Mucosa of descending colon (tissue), 3 donors: Measurements from ENCODE around the gene SLC35G3. TPM values are rescaled to one million over a fixed set of nuclear protein-coding genes. Genes with fewer than 3 reads are reported as not detected.

ENCODE experiments used
- ATAC-seq: fragments of 200-7000 bp; cut with Tn5 transposase; one replicate; pipeline ENCODE4 v1.9.1; 2020; ENCODE audit warnings: mild to moderate bottlenecking, moderate library complexity
- DNase-seq, 3 donors: peaks; one replicate each; pipeline ENCODE4 v3.0.0-alpha.2; 2020
- H3K36me3 ChIP-seq: fragments of 200-600 bp; one replicate; pipeline ENCODE4 v1.8.0; 2021; ENCODE audit warnings: low read depth, mild to moderate bottlenecking
- H3K4me1 ChIP-seq: fragments of 200-600 bp; one replicate; pipeline ENCODE4 v1.8.0; 2021; ENCODE audit warnings: low read depth, mild to moderate bottlenecking
- H3K4me3 ChIP-seq: fragments of 200-600 bp; one replicate; pipeline ENCODE4 v1.8.0; 2021; ENCODE audit warnings: mild to moderate bottlenecking
- H3K9me3 ChIP-seq: fragments of 200-600 bp; one replicate; pipeline ENCODE4 v1.8.0; 2021; ENCODE audit warnings: mild to moderate bottlenecking
- intact Hi-C, 2 donors: fragments of 100-400 bp; cut with DNase I in 1 of 2; cut with micrococcal nuclease in 1 of 2; formaldehyde crosslinking; loops; one replicate each; pipeline versions ENCODE4 v1.11.0 to v1.11.1; 2022; cut with DNase I, micrococcal nuclease
- total RNA-seq, 3 donors: library from RNA; stranded (reverse); fragmentation: NEBNext Ultra II Directional in 2 of 3; extraction: Animal tissue kit (Norgen Biotek cat#: 25700) in 2 of 3; gene quantifications; one replicate each; pipeline versions ENCODE4 v1.2.1 to v1.2.4, GENCODE V29; 2021 to 2023
- TF ChIP-seq, protein P1 (sequence below): fragments of 200-600 bp; IDR thresholded peaks from one replicate; pipeline ENCODE4 v1.8.0; 2022; ENCODE audit warnings: antibody characterized with exemption, mild to moderate bottlenecking
- donor health status: DM: no; HTN: no; CAD: no; lungs with moderate emphysema.
- donor health status: DM: no; HTN: no; CAD: no.
- donor health status: DM: no; HTN: yes; CAD: no.

SLC35G3 gene
- total RNA-seq, 3 donors from 2014 or later, result not detected

DNA sequence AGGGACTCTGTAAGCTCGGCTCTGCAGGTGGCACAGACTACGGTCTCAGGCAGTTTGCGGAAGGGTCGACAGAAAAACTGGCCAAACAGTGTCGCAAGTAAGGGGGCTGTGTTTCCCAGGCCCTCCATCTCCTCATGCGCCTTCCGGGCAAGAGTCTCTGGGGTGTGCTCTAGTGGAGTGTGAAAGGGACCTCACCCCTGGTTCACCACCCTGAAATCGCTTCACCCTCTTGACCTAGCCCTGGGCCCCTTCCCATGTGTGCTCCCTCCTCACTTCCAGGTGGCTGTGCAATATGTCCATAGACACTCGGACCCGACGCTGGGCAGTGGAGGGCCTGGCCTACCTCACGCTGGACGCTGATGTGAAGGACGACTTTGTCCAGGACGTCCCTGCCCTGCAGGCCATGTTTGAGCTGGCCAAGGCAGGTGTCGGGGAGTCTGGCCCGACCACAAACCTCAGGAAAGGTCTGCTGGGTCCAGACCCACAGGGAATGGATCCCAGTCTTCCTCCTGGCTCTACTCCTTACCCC lies 24.3 kb downstream of the SLC35G3 start:
- intact Hi-C loops, result loop anchor here in 1 of 2 donors (10.0 kb wide), 1 partner anchor 365 kb away; the partner anchor contains the start of gene SLFN12L
- TF ChIP-seq, protein P1, sequence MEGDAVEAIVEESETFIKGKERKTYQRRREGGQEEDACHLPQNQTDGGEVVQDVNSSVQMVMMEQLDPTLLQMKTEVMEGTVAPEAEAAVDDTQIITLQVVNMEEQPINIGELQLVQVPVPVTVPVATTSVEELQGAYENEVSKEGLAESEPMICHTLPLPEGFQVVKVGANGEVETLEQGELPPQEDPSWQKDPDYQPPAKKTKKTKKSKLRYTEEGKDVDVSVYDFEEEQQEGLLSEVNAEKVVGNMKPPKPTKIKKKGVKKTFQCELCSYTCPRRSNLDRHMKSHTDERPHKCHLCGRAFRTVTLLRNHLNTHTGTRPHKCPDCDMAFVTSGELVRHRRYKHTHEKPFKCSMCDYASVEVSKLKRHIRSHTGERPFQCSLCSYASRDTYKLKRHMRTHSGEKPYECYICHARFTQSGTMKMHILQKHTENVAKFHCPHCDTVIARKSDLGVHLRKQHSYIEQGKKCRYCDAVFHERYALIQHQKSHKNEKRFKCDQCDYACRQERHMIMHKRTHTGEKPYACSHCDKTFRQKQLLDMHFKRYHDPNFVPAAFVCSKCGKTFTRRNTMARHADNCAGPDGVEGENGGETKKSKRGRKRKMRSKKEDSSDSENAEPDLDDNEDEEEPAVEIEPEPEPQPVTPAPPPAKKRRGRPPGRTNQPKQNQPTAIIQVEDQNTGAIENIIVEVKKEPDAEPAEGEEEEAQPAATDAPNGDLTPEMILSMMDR, result no peak
- no peaks in the 10 kb centered on the region for H3K36me3 ChIP-seq
- DNase-seq, result no peak
- H3K4me1 ChIP-seq, result no peaks in the 10 kb centered on the region
- H3K9me3 ChIP-seq, result no peaks in the 10 kb centered on the region
- ATAC-seq, result no peak
- H3K4me3 ChIP-seq, result no peak overlapping the region

DNA sequence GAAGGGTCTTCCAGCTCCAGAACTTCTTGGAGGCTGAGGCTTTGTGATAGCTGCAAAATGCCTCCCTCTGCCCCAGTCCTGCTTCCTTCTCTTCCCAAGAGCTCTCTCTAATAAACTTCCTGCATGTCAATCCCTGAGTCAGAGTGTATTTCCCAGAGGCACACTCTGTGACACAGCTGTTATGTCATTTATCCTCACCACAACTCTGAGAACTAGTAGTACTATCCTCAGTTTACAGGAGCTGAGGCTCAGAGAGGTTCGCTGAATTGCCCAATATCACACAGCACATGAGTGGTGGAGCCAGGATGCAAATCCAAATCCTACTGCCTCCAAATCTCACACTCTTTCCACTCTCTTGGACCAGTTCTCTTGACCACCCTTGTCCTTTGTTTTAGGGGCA lies 26.5 kb downstream of the SLC35G3 start:
- ATAC-seq (no peak), DNase-seq (no peak)
- intact Hi-C loops, result no loop called here
- Histone ChIP-seq H3K9me3 (no peaks in the 10 kb centered on the region), H3K4me1 (no peaks in the 10 kb centered on the region), H3K36me3 (no peaks in the 10 kb centered on the region), H3K4me3 (no peak overlapping the region)
- TF ChIP-seq, protein P1, result no peak

DNA sequence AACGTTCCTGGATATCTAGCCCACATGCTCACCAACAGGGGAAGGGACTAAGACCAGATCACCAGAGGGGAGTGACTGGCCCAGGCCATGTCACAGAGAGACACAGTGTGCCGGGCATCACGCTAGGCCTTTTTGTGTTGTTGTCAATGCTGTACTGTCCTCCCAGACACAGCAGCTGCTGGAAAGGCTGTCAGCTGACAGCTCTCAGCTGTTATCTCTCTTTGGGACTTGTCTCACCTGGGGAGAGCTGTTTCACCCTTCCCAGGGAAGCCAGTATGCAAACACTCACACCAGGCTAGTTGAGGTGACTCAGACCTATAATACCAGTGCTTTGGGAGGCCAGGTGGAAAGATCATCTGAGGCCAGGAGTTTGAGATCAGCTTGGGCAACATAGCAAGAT lies 27.1 kb downstream of the SLC35G3 start:
- DNase-seq, result no peak
- no peaks in the 10 kb centered on the region for H3K36me3 ChIP-seq
- intact Hi-C loops, result no loop called here
- H3K4me1 ChIP-seq, result no peaks in the 10 kb centered on the region
- H3K9me3 ChIP-seq, result no peaks in the 10 kb centered on the region
- no peak for ATAC-seq
- TF ChIP-seq, protein P1, result no peak
- no peak overlapping the region for H3K4me3 ChIP-seq

DNA sequence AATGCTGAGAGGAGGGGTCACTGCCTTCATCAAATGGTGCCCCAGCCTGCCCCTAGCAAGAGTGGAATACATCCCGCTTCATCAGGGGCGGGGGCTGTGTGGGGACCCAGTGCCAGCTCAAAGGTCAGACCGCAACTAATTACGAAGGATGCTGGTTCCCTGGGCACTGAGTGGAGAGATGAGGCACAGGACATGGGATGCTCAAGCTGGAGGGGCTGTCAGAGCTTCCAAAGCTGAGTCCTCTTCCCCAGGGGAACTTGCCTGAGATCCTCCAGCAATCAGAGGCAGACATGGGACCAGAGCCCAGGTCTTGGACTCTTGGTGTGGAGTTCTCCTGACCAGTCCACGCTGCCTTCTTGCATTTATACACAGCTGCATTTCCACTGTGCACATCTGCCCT lies 27.7 kb downstream of the SLC35G3 start:
- TF ChIP-seq, protein P1, result no peak
- H3K4me3 ChIP-seq, result no peak overlapping the region
- DNase-seq (no peak), ATAC-seq (no peak)
- intact Hi-C loops, result no loop called here
- no peaks in the 10 kb centered on the region for H3K36me3 ChIP-seq
- H3K9me3 ChIP-seq, result no peaks in the 10 kb centered on the region
- no peaks in the 10 kb centered on the region for H3K4me1 ChIP-seq

DNA sequence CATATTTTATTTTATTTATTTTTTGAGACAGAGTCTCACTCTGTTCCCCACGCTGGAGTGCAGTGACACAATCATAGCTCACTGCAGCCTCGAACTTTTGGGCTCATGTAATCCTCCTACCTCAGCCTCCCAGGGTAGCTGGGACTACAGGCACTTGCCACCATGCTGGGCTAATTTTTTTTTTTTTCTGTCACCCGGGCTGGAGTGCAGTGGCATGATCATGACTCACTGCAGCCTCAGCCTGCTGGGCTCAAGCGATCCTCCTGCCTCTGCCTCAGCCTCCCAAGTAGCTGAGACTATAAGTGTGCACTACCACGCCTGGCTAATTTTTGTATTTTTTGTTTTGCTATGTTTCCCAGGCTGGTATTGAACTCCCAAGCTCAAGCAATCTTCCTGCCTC lies 29.5 kb downstream of the SLC35G3 start:
- H3K9me3 ChIP-seq, result no peaks in the 10 kb centered on the region
- no peaks in the 10 kb centered on the region for H3K36me3 ChIP-seq
- ATAC-seq (no peak), DNase-seq (no peak)
- H3K4me1 ChIP-seq, result no peaks in the 10 kb centered on the region
- intact Hi-C loops, result no loop called here
- H3K4me3 ChIP-seq, result no peak overlapping the region
- TF ChIP-seq, protein P1, result no peak

DNA sequence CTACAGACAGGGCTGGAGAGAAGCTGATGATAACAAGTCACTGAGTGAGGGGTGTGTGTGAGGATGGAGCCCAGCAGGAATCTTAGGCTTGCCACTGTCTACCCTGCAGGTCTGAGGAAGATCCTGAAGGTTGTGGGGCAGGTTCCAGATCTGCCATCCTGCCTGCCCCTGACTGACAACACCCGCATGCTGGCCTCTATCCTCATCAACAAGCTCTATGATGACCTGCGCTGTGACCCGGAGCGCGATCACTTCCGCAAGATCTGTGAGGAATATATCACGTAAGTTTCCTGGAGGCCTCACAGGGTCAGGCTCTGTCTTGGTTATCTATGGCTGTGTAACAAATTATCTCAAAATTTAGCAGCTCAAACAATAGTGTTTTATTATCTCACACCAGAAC lies 30.3 kb downstream of the SLC35G3 start:
- no peaks in the 10 kb centered on the region for H3K36me3 ChIP-seq
- no peaks in the 10 kb centered on the region for H3K4me1 ChIP-seq
- DNase-seq (no peak), ATAC-seq (no peak)
- H3K4me3 ChIP-seq, result no peak overlapping the region
- H3K9me3 ChIP-seq, result no peaks in the 10 kb centered on the region
- TF ChIP-seq, protein P1, result no peak
- intact Hi-C loops, result no loop called here
